HS-27A (cell line): ENCODE results near the gene TMPRSS5.
"Not testable (repeated sequence)": the region's sequence is repeated elsewhere in the genome, so short reads cannot be mapped to it uniquely, and the experiment has no call there.

Experiments
- DNase-seq: peaks from one replicate; pipeline ENCODE4 v3.0.0-alpha.2; 2012; ENCODE audit warnings: low read depth, missing footprints

Gene TMPRSS5

DNA sequence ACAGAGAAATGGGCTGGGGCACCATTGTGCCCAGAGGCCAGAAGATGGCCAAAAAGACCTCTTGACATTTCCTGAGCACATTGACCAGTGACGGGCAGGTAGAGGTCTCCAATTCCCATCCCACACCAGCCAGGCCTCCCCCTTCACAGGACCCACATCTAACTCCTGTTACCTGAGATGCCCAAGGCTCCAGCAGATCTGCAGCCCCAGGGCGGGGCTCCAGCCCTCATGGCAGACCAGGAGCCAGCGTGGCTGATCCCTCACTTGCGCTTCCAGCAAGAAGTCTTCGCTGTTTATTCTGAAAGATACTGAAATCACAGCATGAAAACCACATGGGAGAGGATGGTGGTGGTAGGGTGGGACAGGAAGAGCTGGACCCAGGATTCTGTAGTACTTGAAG lies 9.0 kb downstream of the TMPRSS5 start:
- no peak for DNase-seq

DNA sequence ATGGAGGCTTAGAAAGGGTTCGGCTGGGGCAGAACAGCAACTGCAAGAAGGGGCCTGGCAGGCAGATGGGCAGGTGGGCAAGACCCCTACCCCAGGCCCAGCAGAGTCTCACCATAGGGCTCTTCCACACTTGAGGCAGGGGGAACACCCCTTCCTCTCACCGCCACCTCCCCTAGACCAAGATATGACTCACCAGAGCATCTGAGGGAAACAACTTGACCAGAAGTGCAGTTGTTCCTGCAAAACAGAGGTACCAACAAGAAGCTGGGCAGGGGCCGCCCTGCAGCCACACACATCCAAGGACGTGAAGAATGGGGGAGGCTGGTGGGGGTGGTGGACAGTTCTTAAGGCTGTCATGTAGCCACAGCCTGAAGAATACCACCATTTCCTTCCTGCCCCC lies 10.9 kb downstream of the TMPRSS5 start:
- no peak for DNase-seq

DNA sequence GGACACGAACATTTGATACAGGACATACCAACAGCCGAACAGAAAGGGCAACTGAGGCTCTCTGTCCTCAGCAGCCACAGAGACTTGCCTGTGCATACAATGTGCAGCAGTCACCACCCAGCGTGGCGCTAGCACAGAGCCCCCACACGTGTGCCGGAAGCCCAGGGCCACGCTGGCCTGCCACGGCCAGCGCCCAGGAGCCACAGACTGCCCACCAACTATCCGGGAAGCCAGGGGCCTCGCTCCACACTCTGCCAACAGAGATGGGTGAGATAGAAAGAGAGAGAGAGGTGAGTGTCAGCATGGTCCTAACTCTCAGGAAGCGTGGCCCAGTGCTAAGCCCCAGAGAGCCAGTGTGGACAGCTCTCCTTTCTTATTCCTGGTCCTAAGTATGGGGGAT lies 11.7 kb downstream of the TMPRSS5 start:
- DNase-seq = no peak

DNA sequence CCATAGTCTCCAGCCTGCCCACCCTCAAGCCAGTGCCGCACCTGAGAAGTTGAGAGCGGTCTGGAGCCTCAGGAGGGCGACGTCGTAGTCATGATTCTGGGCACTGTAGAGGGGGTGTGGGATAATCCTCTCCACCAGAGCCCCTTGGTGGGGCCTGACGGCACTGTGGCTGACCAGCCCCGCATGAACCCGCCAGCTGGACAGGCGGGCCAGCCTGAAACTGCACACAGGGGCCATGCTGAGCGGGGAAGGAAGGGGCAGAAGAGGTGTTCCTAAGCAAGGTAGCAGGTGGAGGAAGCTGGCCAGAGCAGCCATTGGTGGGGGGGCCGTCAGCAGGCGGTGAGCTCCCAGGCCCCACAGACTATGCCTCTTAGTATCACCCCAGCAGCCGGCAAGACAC lies 13.1 kb downstream of the TMPRSS5 start:
- no peak for DNase-seq

DNA sequence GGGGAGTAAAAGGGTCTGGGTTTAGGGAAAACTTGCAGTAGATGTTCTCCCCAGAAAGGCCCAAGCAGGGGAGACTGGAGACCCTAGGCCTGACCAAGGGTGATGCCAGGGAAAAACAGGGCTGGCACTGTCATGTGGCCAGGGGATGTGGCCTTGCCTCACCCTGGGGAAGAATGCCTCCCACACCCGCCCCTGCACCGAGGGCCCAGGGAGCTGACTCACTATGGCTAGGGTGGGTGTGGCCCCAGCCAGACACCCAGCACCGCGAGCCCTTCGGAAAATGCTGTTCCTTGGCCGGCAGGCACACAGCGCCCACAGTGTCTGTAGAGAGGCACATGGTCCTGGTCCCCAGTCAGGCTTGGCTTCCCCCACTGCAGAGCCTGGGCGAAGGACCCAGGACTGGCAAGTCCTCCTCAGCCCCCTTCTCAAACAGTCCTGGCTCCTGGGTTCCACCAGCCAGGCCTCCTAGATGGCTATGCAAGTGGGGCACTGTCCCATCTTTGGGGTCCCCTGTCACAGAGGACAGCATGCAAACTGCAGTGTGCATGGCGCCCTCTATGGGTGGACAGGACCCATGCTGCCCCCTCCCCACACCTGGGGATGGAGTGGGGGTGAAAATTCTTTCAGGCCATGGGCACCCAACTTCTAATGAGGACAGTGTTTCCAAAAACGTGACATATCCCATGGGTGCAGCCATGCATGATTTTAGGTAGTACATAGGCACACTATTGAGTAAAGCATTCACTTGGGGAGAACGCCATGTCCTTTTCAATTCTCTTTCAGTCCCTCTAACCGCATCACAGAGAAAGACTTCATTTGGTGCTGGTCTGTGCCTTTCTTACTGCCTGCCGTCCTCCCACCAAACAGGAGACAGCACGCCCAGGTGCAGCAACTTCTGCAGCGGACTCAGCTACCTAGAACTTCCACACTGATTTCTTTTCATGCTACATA lies 15.2 kb downstream of the TMPRSS5 start:
- peak; percentile 68 for DNase-seq

DNA sequence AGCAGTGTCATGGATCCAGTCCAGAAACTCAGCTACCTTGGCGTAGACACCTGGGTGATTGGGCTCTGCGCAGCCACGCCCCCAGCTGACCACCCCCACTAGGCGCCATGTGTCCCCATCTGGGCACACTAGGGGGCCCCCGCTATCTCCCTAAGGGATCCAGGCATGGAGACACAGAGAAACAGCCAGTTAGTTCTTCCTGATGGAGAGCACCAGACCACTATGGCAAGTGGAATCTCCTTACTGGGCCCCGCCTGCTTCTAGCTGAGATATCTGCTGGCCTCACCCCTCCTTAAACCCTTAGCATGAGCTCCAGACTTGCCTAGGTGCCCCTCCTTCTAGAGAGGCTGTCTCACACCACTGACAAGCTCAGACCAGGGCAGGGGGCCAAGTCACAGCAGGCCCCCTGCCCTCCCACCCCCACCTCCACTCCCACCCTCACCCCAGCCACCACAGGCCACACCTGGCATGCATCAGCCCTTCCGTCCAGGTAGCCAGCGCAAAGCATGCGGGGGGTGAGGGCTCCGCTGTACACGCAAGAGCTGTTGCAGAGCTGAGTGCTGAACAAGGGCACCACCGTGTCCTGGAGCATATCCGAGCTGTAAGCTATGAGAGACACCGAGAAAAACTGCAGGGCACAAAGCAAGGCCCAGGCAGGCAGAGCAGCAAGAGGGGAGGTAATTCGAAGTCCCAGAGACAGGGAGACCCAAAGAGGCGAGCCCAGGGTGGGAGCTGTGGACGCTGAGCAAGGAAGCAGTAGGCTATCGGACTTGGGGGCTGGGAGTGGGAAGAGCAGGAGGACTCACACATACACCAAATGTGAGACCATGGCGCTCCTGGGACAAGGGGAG lies 16.1 kb downstream of the TMPRSS5 start:
- DNase-seq = no peak

DNA sequence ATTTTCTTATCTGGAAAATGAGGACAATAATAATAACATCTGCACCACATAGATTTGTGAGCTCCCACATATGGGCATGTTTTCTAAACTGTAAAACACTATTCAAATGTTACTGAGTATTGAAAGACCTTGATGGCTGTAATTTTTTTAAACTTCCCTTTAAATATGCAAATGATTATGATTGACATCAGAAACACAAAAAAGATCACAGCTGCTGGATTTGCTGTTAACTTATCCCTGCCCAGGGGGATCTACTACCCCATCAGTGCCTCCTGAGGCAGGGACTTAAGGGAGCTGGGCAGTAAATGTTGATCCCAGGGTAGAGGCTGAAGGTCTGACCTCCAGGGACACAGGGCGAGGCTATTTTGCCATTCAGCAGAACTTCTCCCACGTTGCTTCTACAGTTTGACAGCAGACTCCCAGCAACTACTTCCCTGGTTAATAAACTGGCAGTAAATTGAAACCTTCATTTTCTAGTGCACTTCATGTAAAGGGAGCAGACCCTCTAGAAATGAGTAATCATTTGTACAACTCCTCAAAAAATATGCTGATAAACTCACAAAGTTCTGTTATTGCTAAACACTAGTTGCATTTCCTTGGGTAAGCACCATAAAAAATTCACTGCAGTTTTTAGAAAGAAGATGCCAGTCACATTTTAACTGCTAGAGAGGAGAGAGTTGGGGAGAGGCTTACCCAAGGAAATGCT lies 20.3 kb downstream of the TMPRSS5 start:
- no peak for DNase-seq

DNA sequence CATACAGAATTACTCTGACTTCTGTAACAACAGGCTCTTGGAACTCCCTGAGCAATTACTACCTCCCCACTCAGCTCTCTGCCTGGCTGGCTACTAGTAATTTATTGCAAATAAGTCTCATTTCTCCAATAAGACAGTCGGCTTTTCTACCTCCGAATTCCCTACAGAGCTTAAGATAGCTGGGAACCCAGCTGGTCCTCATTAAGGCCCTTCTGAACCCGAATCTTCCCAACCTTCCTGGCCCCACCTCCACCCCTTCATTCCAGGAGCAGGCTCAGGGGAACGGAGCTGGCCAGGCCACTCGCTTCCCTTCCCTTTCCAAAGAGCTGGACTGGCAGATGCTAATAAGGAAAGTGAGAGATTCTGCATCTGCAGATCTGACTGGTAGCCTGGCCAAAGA lies 21.6 kb downstream of the TMPRSS5 start:
- DNase-seq = no peak

DNA sequence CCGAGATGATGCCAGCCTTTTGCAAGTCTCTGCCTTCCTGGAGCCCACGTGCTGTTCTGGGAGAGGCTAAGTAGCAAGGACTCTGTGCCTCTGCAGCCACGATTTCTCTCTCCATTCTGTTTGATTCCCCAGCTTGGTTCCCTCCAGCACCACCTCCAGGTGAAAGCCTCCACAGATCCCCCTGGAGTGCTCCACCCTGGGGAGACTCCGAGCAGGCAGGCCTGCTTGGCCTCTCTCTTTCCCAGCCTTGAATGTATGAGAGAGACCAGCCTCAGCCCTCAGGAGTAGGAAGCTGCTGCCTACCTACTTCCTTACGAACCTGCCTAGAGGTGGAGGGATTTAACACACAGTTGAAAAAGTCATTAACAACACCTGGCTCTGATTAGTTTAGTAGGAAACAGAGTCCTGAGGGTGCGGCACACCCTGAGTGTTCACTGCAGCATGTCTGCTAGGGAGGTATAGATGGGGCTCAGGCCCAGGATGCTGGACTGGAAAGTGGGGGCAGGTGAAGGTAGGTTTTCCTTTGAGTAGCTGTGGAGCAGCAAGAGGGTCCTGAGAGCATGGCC lies 22.5 kb downstream of the TMPRSS5 start:
- DNase-seq = no peak

DNA sequence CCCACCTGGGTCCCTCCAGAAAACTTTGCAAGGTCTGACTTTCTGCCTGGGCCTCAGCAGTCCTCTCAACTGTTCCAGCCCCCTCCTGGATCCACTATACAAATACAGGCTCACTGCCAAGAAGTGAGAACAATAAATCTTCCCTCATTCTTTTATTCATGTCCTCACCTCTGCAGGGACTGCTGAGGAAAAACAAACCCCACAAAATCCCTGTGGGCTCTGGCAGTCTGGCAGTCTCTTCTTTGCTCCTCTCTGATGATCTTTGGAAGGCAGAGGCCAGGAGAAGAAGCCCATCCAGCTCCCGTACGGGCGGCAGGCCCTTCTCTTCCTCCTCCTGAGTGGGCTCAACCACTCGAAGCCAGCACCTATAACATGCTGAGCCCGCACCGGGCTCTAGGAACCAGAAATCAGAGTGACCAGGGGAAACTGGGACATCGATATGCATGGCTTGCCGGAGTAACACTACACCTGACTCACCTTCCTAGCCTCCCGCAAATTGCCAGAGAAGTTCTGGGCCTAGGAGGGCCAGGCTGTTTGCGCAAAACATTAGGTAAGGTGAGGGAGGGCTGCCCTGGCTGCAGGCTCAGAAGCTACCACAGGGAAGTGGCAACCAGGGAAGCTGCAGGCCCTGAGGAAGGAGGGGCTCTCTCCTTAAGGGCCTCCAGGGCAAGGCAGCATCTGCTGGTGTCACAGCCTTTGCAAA lies 24.2 kb downstream of the TMPRSS5 start:
- no peak for DNase-seq

DNA sequence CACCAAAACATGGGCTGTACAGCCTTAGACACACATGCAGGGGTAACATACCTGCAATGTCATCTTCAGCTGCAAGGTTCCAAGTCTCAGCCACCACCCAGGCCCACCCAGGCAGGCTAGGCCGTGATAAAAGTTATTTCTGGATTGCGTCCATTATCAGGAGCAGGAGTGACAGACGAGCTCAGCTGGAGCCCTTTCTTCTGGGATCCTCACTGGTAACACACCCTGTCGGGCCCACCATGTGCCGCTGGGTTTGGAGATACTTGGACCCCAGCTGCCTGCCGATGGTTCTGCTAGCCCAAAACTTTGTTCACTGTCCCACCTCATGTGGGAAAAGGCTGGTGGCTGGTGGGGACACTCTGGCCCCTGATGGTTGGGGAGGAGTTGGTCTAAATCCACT lies 24.8 kb downstream of the TMPRSS5 start:
- DNase-seq = no peak

DNA sequence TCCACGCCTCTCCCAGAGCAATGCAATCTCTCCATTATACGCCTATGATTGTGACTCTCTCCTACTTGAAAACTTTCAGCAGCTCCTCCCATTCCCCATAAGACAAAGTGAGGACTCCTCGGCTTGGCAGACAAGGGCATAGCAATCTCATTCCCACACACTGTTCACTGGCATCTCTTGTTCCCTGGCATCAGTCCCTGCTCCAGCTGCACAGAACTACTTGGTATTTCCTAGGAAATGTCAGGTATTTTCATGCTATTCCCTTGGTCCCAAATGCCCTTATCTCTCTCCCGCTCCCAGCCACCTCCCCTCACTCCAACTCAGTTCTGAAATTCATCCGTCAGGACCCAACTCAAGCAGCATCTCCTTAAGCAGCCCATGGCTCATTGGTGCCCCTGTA lies 28.4 kb downstream of the TMPRSS5 start:
- DNase-seq = no peak

DNA sequence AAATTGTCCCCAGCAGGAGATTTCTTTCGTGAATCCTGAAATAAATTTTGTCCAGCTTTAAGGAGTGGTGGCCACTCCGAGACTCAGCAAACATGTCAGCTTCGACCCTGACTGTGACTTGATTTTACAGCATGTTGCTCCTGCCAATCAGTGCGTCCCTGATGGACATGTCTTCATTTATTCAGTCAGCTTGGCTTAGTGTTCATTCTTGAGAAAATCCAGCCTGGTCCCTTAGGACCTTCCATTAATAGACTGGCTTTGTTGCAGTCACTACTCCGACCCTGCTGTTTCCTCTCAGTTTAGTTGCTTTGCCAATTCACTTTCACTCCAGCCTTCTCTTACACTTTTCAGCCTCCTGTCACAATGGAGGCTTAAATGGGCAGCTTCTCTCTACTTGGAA lies 30.5 kb downstream of the TMPRSS5 start:
- no peak for DNase-seq

DNA sequence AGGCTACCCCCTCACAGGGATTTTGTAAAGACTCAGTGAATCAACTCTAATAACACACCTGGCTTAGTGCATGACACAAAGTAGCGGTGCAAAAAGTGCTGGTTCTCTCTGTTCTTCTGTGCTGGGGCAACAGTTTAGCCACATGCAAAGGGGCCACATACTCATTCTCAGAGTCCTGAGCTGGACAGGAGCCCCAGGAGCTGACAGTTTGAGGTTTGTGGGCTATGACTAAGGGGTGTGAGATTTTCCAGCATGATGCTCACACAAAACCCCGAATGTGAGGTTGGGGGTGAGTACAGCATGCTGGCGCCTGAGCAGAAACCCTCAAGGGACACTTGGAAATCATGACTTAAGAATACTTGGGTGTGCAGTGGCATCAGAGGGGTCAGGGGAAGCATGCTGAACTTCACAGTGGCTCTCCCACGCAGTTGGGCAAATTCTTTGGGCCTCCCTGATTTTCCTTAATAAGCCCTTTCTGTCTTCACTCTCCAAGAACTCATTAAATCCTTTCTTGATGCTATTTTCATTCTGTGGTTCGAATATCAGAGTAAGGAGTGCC lies 31.0 kb downstream of the TMPRSS5 start:
- peak; percentile 79 for DNase-seq

DNA sequence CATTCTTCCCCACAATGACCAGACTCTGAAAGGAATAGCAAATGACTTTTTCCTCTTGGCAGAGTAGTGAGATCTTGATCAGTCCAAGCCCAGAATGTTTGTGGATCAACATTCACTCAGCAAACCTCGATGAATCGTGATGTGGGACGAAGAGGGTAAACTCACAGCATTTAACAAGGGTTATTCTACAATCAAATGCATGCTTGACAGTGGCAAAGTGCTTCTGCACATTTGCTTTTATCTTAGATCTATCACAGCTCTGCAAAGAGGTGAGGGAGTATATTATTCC lies 31.8 kb downstream of the TMPRSS5 start:
- no peak for DNase-seq

DNA sequence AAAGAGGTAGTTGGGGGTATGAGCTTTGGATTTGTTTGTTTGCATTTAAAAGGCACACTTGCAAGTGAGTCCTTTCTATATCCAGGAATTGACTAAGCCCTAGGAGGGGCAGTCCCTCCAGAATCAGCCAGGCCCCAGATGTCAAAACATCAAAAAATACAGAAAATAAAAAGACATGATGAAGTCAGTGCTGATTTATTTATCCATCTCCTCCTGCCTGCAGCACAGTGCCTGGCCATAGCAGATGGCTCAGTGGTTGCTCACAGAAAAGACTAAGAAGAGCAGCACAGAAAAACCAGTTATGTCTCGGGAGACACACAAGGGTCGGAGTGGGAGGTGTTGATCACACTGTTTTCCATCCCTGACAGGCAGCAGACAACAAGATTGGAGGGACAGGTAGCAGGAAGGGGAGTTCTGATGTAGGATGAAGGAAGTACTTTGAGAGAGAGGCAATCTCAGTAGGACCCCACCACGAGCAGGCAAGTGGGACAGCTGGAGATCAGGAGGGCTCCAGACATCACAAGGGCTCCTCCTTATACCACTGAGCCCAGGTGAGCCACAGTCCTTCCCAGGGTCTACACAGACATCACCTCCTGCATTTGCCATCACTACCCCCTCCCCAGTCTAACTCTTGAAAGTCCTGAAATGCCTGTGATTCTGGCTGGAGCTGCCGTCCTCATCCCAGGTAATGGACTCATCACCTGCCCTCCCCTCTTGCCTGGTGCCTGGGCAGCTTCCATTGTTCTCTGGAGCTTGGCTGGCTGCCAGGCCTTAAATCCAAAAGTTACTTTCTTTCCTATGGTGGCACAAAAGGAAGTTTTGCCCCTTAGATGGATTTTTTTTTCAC lies 32.3 kb downstream of the TMPRSS5 start:
- no peak for DNase-seq

DNA sequence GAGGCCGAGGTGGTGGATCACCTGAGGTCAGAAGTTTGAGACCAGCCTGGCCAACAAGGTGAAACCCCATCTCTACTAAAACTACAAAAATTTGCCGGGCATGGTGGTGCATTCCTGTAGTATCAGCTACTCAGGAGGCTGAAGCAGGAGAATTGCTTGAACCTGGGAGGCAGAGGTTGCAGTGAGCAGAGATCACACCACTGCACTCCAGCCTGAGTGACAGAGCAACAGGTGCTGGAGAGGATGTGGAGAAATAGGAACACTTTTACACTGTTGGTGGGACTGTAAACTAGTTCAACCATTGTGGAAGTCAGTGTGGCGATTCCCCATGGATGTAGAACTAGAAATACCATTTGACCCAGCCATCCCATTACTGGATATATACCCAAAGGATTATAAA lies 34.2 kb downstream of the TMPRSS5 start:
- not testable (repeated sequence) for DNase-seq

DNA sequence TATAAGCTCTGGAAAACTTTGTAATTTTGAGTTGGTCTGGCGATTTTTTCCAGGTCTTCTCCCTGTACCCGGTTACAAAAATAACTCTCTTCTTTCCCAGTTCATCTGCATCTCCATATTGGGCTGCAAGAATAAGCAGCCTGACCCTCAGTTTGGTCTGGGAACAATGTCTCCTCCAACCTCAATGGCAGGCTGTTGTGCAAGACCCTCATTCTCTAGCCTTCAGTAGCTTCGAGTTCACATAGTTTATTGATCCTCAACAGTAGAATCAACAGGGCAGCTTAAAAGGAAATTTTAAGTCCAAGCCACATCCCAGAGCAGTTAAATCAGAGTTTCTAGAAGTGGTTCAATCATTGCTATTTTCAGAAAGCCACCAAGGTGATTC lies 35.3 kb downstream of the TMPRSS5 start:
- DNase-seq = no peak

DNA sequence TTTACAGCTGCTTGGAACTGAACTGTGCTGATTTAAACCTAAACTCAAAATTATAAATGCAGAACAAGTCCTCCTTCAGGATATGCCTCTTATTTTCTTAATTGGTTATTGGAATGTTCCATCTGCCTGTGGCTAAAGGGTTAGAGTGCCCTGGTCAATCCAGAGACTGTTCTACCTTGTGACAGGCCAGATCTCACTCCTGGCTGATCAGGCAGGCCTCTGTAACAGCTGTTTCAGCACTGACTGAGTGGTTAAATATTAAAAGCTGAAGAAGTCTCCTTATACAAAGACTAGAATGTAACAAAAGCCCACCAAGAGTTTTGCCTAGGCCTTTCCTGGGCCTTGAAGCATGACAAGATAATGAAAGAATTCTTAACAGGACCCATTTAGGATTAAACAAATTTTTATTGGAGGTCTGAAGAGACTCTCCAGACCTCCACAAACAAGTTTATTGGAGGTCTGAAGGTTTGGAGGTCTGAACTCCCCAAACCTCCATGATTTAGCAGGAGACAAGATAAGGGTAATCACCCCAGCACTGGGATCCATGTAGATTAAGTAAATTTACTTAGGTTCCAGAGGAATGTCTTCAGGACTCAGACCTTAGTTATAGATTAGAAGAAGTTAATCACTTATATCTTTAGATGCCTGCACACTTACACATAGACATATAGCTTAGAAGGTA lies 35.8 kb downstream of the TMPRSS5 start:
- DNase-seq = no peak

DNA sequence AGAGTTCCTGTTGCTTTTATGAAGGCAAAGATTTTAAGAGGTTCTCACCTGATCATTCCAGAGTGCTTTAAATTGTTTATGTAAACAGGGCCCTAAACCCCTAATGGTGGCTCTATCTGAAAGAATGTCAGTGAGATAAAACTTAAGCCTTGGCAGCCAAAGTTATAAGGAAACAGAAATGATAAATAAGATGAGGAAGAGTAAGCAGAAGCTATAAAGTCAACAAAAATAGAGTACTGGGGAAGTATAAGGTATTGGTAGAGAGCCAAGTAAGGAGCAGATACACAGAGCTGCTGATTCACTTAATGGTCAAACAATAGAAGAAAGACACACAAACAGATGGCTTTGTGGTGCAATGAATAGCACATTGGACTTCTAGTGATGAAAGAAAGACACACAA lies 37.9 kb downstream of the TMPRSS5 start:
- no peak for DNase-seq
